Smooth muscle cell (in vitro differentiated cells): ENCODE results near the gene HNRNPCL1. TPM values are rescaled to one million over a fixed set of nuclear protein-coding genes. Genes with fewer than 3 reads are reported as not detected.
"Not testable (repeated sequence)": the region's sequence is repeated elsewhere in the genome, so short reads cannot be mapped to it uniquely, and the experiment has no call there.

Source experiments
- DNase-seq: peaks from one replicate; lab custom pipeline; 2025; ENCODE audit not compliant: unreplicated experiment; lab: John Stamatoyannopoulos, UW
- H2AFZ ChIP-seq: fragments of 200-600 bp; sonication (generic); 2 replicates; pipeline ENCODE4 v1.6.0; 2016; ENCODE audit warnings: antibody characterized with exemption, low read depth, mild to moderate bottlenecking
- H3F3A ChIP-seq: fragments of 200-600 bp; sonication (generic); 2 replicates; pipeline ENCODE4 v1.6.0; 2017; ENCODE audit warnings: antibody characterized with exemption, low read depth
- H3K27ac ChIP-seq: fragments of 200-600 bp; sonication (generic); 2 replicates; pipeline ENCODE4 v1.5.1; 2016; ENCODE audit warnings: low read depth, mild to moderate bottlenecking
- H3K27me3 ChIP-seq: fragments of 200-600 bp; sonication (generic); 2 replicates; pipeline ENCODE4 v1.6.1; 2016; ENCODE audit warnings: low read depth, mild to moderate bottlenecking
- H3K36me3 ChIP-seq: fragments of 200-600 bp; sonication (generic); 2 replicates; pipeline ENCODE4 v1.5.1; 2016; ENCODE audit warnings: low read depth
- H3K4me1 ChIP-seq: fragments of 200-600 bp; sonication (generic); 2 replicates; pipeline ENCODE4 v1.5.1; 2016; ENCODE audit warnings: low read depth
- H3K4me2 ChIP-seq: fragments of 200-600 bp; sonication (generic); 2 replicates; pipeline ENCODE4 v1.6.0; 2016; ENCODE audit warnings: mild to moderate bottlenecking
- H3K4me3 ChIP-seq: fragments of 200-600 bp; sonication (generic); 2 replicates; pipeline ENCODE4 v1.5.1; 2016; ENCODE audit warnings: mild to moderate bottlenecking
- H3K79me2 ChIP-seq: fragments of 200-600 bp; sonication (generic); 2 replicates; pipeline ENCODE4 v1.6.0; 2016; ENCODE audit warnings: low read depth, mild to moderate bottlenecking
- H3K9ac ChIP-seq: fragments of 200-600 bp; sonication (generic); 2 replicates; pipeline ENCODE4 v1.6.0; 2016; ENCODE audit warnings: low read depth
- H3K9me3 ChIP-seq: fragments of 200-600 bp; sonication (generic); replicated peaks from 2 replicates; pipeline ENCODE4 v1.5.1; 2016; ENCODE audit warnings: low read depth
- H4K20me1 ChIP-seq: fragments of 200-600 bp; sonication (generic); 2 replicates; pipeline ENCODE4 v1.6.0; 2016; ENCODE audit warnings: low read depth
- WGBS: methylation state at CpG from one replicate; pipeline ENCODE4 v1.1.7; 2016; ENCODE audit warnings: low lambda C conversion rate; 5-methylcytosine and 5-hydroxymethylcytosine counted together
- polyA plus RNA-seq: library from polyadenylated mRNA; unstranded; fragments of >200 nt; fragmentation: Nextera tagmentation; extraction: Ambion mirVana; gene quantifications from 2 replicates; pipeline ENCODE4 v1.2.1, GENCODE V29; 2016
- total RNA-seq: library from RNA; depleted of rRNA; stranded (reverse); fragments of >200 nt; gene quantifications from 2 replicates; pipeline ENCODE4 v1.2.3, GENCODE V29; 2014

Gene HNRNPCL1
- total RNA-seq, result not detected in 2 replicates
- polyA plus RNA-seq, result not detected in 2 replicates

DNA sequence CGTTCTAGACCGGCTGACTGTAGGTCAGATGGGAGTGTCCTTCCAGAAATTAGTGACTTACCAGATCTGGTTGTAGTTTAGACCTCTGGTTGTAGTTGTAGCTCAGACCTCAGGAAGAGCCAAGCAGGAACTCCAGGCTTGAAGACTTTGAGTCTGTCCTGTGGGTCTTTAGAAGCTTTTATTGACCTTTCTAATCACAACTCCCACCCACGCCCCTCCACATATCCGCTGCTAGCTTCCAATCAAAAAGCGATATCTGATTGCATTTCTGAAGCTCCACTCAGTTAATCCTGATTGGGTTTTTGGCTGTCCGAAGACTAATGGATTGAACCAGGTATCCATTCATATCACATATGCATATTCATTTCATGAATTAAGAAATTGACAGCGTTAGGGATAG is at the start of gene HNRNPCL1:
HNRNPCL1 (minus strand) TSS at position 101 of the 400 bp plus-strand sequence. CDS start 431 bp downstream, outside the sequence.
- not testable (repeated sequence) for H3K27me3 ChIP-seq, H3F3A ChIP-seq, H2AFZ ChIP-seq, DNase-seq, H3K36me3 ChIP-seq, H3K9me3 ChIP-seq, H4K20me1 ChIP-seq, H3K27ac ChIP-seq, H3K4me1 ChIP-seq, H3K9ac ChIP-seq, H3K4me3 ChIP-seq, H3K79me2 ChIP-seq, H3K4me2 ChIP-seq
- 74% methylated on average over 7 of the region's 7 CpGs for WGBS

DNA sequence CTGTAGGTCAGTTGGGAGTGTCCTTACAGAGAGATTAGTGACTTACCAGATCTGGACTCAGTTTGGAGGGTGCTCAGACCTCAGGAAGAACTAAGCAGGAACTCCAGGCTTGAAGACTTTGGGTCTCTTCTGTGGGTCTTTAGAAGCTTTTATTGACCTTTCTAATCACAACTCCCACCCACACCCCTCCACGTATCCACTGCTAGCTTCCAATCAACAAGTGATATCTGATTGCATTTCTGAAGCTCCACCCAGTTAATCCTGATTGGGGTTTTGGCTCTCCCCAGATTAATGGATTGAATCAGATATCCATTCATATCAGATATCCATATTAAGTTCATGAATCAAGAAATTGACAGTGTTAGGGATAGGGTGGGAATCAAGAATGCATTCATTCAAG is 49.6 kb upstream of the HNRNPCL1 start, which contains the start of gene PRAMEF10:
PRAMEF10 (minus strand) TSS at position 101 of the 400 bp plus-strand sequence. CDS start 2,423 bp downstream, outside the sequence.
- DNase-seq, H3K27ac ChIP-seq, H3K36me3 ChIP-seq, H2AFZ ChIP-seq, H3K4me2 ChIP-seq, H3K27me3 ChIP-seq, H3K9ac ChIP-seq, H4K20me1 ChIP-seq, H3K9me3 ChIP-seq, H3F3A ChIP-seq, H3K4me3 ChIP-seq, H3K79me2 ChIP-seq, H3K4me1 ChIP-seq: not testable (repeated sequence)
- WGBS, result 38% methylated on average over 1 of the region's 1 CpG

DNA sequence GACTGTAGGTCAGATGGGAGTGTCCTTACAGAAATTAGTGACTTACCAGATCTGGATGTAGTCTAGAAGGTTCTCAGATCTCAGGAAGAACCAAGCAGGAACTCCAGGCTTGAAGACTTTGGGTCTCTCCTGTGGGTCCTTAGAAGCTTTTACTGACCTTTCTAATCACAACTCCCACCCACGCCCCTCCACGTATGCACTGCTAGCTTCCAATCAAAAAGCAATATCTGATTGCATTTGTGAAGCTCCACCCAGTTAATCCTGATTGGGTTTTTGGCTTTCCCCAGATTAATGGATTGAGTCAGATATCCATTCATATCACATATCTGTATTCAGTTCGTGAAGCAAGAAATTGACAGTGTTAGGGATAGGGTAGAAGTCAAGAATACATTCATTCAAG is 37.6 kb upstream of the HNRNPCL1 start, which contains the start of gene PRAMEF4:
PRAMEF4 (minus strand) TSS at position 101 of the 400 bp plus-strand sequence. CDS start 2,807 bp downstream, outside the sequence.
- DNase-seq, H3K9ac ChIP-seq, H3K4me3 ChIP-seq, H4K20me1 ChIP-seq, H2AFZ ChIP-seq, H3K36me3 ChIP-seq, H3K9me3 ChIP-seq, H3K4me1 ChIP-seq, H3K4me2 ChIP-seq, H3K27ac ChIP-seq, H3K79me2 ChIP-seq, H3F3A ChIP-seq, H3K27me3 ChIP-seq: not testable (repeated sequence)
- WGBS, result 71% methylated on average over 3 of the region's 3 CpGs

DNA sequence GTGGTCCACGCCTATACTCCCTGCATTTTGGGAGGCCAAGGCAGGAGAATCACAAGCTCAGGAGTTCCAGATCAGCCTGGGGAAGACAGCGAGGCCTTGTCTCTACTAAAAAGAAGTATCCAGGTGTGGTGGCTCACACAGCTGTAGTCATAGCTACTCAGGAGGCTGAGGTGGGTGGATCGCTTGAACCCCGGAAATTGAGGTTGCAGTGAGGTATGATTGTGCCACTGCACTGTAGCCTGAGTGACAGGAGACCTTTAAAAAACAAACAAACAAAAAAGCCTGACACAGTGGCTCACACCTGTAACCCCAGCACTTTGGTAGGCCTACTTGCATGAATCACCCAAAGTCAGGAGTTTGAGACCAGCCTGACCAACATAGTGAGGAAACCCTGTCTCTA is 29.9 kb upstream of the HNRNPCL1 start:
- H3K9ac ChIP-seq, H4K20me1 ChIP-seq, H3K27me3 ChIP-seq, DNase-seq, H2AFZ ChIP-seq, H3K9me3 ChIP-seq, H3F3A ChIP-seq, H3K4me1 ChIP-seq, H3K36me3 ChIP-seq, H3K4me2 ChIP-seq, H3K27ac ChIP-seq, H3K4me3 ChIP-seq, H3K79me2 ChIP-seq: not testable (repeated sequence)
- WGBS, result 65% methylated on average over 4 of the region's 4 CpGs

DNA sequence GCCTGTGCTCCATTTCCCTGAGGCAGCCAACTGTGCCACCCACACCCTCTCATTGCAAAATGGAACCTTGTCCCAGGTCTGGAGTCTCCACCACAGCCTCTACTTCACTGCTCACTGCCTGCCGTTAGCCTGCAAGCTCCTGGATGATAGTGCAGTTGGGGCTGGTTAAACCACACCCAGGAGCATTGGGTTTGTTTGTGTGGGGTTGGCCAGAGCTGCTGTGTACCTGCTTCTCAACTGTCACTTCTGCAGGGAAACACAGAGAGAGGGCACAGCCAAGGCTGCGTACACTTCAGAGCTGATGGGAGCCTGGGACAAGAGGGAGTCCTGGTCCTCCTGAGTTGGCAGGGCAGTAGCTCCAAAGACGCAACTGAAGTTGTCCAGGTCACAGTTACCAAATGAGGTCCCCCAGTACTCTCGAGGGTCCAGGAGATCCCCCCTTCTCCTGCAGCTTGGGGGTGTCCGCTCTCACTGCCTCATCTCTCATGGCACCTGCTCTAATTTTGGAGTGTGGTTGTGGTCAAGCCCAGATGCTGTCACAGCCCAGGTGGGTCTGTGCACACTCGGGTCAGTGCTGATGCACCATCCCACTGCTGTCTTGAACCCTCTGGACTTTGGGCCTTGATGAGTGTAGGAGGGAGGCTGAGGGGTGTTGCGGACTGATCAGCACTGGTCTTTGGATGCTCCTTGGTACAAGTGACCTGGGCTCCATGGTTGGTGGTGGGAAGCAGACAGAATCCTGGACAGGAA is 14.8 kb upstream of the HNRNPCL1 start:
- H3K4me1 ChIP-seq, H3K9me3 ChIP-seq, H3F3A ChIP-seq, H3K79me2 ChIP-seq, H2AFZ ChIP-seq, H3K9ac ChIP-seq, H3K27ac ChIP-seq, H3K4me3 ChIP-seq, H3K27me3 ChIP-seq, H4K20me1 ChIP-seq, H3K36me3 ChIP-seq, DNase-seq, H3K4me2 ChIP-seq: not testable (repeated sequence)
- WGBS, result 89% methylated on average over 5 of the region's 7 CpGs

DNA sequence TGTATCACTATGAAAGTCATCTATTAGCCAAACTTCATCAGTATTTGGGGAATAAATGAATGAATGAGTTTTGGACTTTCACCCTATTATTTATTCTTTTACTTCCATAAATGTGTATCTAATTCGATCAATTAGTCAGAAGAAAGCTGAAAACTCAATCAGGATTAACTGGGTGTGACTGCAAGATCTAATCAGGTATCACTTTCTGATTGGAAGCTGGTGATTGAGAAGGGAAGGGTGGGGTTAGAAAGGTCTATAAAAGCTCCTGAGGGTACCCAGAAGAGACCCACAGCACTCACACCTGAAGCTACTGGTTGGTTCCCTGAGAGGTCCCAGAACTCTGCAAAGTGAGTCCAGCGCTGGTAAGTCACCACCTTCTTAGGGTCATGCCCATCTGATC is 8.3 kb upstream of the HNRNPCL1 start, which contains the start of gene PRAMEF2:
PRAMEF2 (plus strand) TSS at position 301 of the 400 bp plus-strand sequence. CDS start 1,924 bp downstream, outside the sequence.
- H3F3A ChIP-seq, H3K4me3 ChIP-seq, H2AFZ ChIP-seq, DNase-seq, H3K4me1 ChIP-seq, H3K36me3 ChIP-seq, H3K27me3 ChIP-seq, H3K9me3 ChIP-seq, H4K20me1 ChIP-seq, H3K27ac ChIP-seq, H3K79me2 ChIP-seq, H3K9ac ChIP-seq, H3K4me2 ChIP-seq: not testable (repeated sequence)
- 25% methylated on average over 2 of the region's 2 CpGs for WGBS
